Peyer's patch (tissue), 4 donors: ENCODE measurements around the gene RD3L. TPM values are rescaled to one million over a fixed set of nuclear protein-coding genes. Genes with fewer than 3 reads are reported as not detected.

Source experiments
- DNase-seq, 3 donors: peaks; one replicate each; pipeline ENCODE4 v3.0.0-alpha.2; 2017 to 2019
- H3K27ac ChIP-seq, 4 donors: fragments of 200-600 bp; sonication (generic); one replicate each; pipeline ENCODE4 v1.5.1; 2016 to 2019
- H3K27me3 ChIP-seq, 2 donors: fragments of 200-600 bp; sonication (generic); one replicate each; pipeline ENCODE4 v1.5.1; 2019
- H3K36me3 ChIP-seq, 3 donors: fragments of 200-600 bp; sonication (generic); one replicate each; pipeline ENCODE4 v1.5.1; 2016 to 2019
- H3K4me1 ChIP-seq, 4 donors: fragments of 200-600 bp; sonication (generic); one replicate each; pipeline ENCODE4 v1.5.1; 2016 to 2019
- H3K4me3 ChIP-seq, 4 donors: fragments of 200-600 bp; sonication (generic); 1 replicate in 3 of 4; 2 replicates in 1 of 4; pipeline ENCODE4 v1.5.1; 2016 to 2019; ENCODE audit warnings: mild to moderate bottlenecking in 1 of 4
- H3K9me3 ChIP-seq, 4 donors: fragments of 200-600 bp; sonication (generic); one replicate each; pipeline ENCODE4 v1.5.1; 2016 to 2019; ENCODE audit warnings: mild to moderate bottlenecking in 1 of 4
- POLR2A ChIP-seq, 2 donors: fragments of 450-650 bp; IDR thresholded peaks; one replicate each; pipeline ENCODE4 v1.5.1; 2017; ENCODE audit warnings: antibody characterized with exemption in 2 of 2, mild to moderate bottlenecking in 2 of 2, moderate library complexity in 2 of 2
- total RNA-seq, 4 donors: library from RNA; depleted of rRNA; stranded (reverse); fragments of >200 nt; gene quantifications; one replicate each; pipeline ENCODE4 v1.1.0, GENCODE V29; 2016
- TF ChIP-seq, protein P1 (sequence below), 6 experiments: fragments of 450-650 bp in 4 of 6; fragments of 200-600 bp in 2 of 6; sonication (generic) in 1 of 6; IDR thresholded peaks; one replicate each; pipeline ENCODE4 v1.5.1; 2017 to 2019; ENCODE audit warnings: antibody characterized with exemption in 6 of 6, mild to moderate bottlenecking in 3 of 6, moderate library complexity in 1 of 6

Gene RD3L
- total RNA-seq, 4 donors from 2014 or later: not detected

DNA sequence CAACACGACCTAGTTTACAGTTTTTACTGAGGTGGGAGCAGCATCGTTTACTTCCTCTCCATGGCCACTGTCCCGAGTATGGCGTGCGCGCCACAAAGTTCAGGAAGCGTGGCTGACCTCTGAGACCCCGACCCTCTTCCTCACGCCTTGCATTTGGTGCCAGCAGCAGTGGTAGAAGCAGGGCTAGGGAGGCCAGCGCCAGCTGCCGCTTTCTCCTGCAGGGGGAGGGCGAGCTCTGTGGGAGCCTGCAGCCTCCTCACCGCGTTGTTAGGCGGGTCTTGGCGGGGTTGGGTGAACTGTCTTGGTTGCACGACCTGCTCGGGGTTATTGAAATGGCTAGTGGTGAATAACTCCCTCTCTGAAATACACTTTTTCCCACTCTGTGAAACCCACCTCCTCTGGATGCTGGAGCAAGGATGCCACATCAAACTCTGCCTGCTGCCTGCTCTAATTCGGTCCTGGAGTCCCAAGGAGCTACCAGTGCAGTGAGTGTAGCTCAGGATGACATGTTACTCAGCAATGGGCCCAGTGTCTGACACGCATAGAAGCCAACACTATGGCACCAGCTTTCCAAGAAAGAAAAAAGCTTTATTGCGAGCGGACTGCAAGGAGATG lies 36.4 kb downstream of the RD3L start:
- DNase-seq: no peak
- Histone ChIP-seq H3K36me3 (peaks cover 0 to 6% (median 0%) of the 10 kb centered on the region in 3 donors), H3K9me3 (no peaks in the 10 kb centered on the region), H3K4me3 (no peak overlapping the region), H3K27ac (no peak overlapping the region), H3K27me3 (no peaks in the 10 kb centered on the region), H3K4me1 (peaks cover 0 to 12% (median 1%) of the 10 kb centered on the region in 4 donors)
- TF ChIP-seq, protein P1, sequence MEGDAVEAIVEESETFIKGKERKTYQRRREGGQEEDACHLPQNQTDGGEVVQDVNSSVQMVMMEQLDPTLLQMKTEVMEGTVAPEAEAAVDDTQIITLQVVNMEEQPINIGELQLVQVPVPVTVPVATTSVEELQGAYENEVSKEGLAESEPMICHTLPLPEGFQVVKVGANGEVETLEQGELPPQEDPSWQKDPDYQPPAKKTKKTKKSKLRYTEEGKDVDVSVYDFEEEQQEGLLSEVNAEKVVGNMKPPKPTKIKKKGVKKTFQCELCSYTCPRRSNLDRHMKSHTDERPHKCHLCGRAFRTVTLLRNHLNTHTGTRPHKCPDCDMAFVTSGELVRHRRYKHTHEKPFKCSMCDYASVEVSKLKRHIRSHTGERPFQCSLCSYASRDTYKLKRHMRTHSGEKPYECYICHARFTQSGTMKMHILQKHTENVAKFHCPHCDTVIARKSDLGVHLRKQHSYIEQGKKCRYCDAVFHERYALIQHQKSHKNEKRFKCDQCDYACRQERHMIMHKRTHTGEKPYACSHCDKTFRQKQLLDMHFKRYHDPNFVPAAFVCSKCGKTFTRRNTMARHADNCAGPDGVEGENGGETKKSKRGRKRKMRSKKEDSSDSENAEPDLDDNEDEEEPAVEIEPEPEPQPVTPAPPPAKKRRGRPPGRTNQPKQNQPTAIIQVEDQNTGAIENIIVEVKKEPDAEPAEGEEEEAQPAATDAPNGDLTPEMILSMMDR (IDR thresholded peaks at IDR 0.05): no peak
- no peak for TF ChIP-seq POLR2A (IDR thresholded peaks at IDR 0.05)

DNA sequence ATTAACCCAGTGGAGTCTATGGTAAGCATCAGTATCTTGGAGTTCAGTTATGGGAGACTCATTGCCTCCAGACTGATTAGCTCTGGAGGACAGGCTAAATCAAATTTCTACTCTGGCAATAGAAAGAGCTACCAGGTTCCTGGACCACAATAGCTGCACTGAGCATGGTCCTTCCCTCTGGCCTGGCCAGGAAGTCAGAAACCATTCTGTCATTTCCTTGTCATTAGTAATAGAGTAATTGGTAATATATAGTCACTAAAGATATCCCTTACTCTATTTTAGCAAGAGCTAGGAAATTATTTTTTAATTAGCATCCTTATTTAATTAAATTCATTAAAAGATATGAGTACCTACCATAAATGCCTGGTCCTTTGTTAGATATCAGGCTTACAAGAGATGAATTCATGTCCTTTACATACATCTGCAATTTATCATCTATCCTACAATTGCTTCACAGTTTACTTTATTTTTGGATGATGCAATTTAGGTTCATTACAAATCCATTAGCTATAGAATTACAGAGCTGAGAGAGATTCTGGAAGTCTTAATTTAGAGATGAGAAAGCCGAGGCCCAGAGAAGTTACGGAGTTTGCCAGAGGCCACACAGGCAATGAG lies 37.7 kb downstream of the RD3L start:
- no peak overlapping the region for H3K27ac ChIP-seq
- H3K4me1 ChIP-seq: no peaks in the 10 kb centered on the region
- no peak for DNase-seq
- peaks cover 0 to 6% (median 0%) of the 10 kb centered on the region in 3 donors for H3K36me3 ChIP-seq
- no peaks in the 10 kb centered on the region for H3K27me3 ChIP-seq
- H3K9me3 ChIP-seq: no peaks in the 10 kb centered on the region
- no peak overlapping the region for H3K4me3 ChIP-seq
- TF ChIP-seq POLR2A (IDR thresholded peaks at IDR 0.05): no peak
- TF ChIP-seq, protein P1 (IDR thresholded peaks at IDR 0.05): no peak

DNA sequence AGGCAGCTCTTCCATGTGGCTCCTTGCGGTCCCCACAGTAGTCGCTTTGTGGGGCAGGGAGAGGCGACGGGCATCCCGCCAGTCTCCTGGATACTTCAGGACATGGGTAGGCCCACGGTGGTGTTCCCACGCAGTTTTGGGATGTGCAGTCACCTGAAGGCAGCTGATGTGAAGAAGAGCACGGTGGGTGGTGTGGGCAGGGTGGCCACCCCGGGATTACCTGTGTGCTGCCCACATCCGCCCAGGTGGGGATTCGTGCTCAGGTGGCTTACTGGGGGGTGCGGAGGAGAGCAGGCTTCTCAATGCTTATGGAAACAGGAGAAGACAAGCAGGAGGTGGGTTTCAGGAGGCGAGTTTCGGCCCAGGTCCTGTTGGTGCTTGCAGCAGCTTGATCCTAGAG lies 42.5 kb downstream of the RD3L start:
- no peak overlapping the region for H3K27ac ChIP-seq
- peaks cover 0 to 36% (median 7%) of the 10 kb centered on the region in 4 donors for H3K4me1 ChIP-seq
- TF ChIP-seq, protein P1 (IDR thresholded peaks at IDR 0.05): no peak
- no peak for TF ChIP-seq POLR2A (IDR thresholded peaks at IDR 0.05)
- no peaks in the 10 kb centered on the region for H3K36me3 ChIP-seq
- H3K4me3 ChIP-seq: no peak overlapping the region
- DNase-seq: no peak
- H3K9me3 ChIP-seq: no peaks in the 10 kb centered on the region
- no peaks in the 10 kb centered on the region for H3K27me3 ChIP-seq

DNA sequence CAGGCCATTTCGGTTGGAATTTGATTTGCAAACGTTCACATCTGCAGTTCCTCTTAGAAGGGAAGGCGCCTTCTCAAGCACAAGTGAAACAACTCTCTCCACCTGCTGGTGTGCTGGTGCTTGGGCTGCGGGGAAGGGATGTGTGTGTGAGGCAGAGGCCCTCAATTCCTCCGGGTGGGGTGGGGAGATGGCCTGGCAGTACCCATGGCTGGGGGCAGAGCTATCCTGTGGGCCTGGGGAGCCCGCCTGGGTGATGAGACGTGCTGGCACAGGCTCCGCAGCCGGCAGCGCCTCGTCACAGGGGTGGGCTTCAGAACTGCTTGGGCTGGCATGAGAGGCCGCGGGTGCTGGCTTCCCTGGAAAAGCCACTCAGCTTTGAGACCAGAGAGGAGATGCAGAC lies 43.0 kb downstream of the RD3L start:
- DNase-seq: no peak
- Histone ChIP-seq H3K27me3 (no peaks in the 10 kb centered on the region), H3K4me3 (no peak overlapping the region), H3K9me3 (no peaks in the 10 kb centered on the region), H3K27ac (no peak overlapping the region), H3K4me1 (peaks cover 0 to 42% (median 10%) of the 10 kb centered on the region in 4 donors), H3K36me3 (no peaks in the 10 kb centered on the region)
- TF ChIP-seq POLR2A (IDR thresholded peaks at IDR 0.05): no peak
- TF ChIP-seq, protein P1 (IDR thresholded peaks at IDR 0.05): peak in 1 of 6 experiments; percentile 6

DNA sequence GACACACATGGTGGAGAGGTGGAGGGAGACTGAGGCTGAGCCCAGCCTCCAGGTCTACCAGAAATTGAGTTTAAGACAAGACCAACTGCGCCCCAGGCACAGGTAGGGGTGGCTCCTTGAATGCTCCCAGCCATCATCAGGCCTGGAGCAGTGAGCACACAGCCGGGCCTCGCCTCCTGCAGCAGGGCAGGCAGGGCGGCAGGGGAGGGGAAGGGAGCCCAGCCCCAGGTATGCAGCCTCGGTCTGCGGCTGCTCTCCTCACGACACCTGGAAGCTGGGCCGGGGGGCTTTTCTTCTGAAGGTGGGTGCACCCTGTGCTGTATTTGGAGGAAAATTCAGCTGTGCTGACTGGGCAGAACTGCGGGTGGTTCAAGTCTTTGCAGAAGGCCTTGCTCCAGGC lies 43.6 kb downstream of the RD3L start:
- H3K4me3 ChIP-seq: no peak overlapping the region
- peaks cover 0 to 46% (median 12%) of the 10 kb centered on the region in 4 donors for H3K4me1 ChIP-seq
- no peaks in the 10 kb centered on the region for H3K9me3 ChIP-seq
- H3K27me3 ChIP-seq: no peaks in the 10 kb centered on the region
- peak overlapping the region in 1 of 4 donors; percentile 85 for H3K27ac ChIP-seq
- peak in 1 of 3 donors; percentile 54 for DNase-seq
- no peaks in the 10 kb centered on the region for H3K36me3 ChIP-seq
- TF ChIP-seq, protein P1 (IDR thresholded peaks at IDR 0.05): no peak
- no peak for TF ChIP-seq POLR2A (IDR thresholded peaks at IDR 0.05)
